GM10248 (cell line): ENCODE results near the gene ENO2.
"Not testable (repeated sequence)": the region's sequence is repeated elsewhere in the genome, so short reads cannot be mapped to it uniquely, and the experiment has no call there.

Experiments
- CTCF ChIA-PET: fragments of 300-600 bp; sonication (Branson Sonifier 250); formaldehyde crosslinking; extraction: SDS; loops from one replicate; lab custom pipeline; 2021; ENCODE audit warnings: antibody characterized with exemption; lab: Yijun Ruan, JAX
- POLR2A ChIA-PET: fragments of 350-650 bp; sonication (Branson Sonifier 250); formaldehyde crosslinking; extraction: SDS; loops from one replicate; lab custom pipeline; 2020; ENCODE audit warnings: antibody characterized with exemption; lab: Yijun Ruan, JAX
- DNase-seq: peaks from one replicate; pipeline ENCODE4 v3.0.0; 2012; ENCODE audit errors: extremely low spot score
- CTCF ChIP-seq: IDR thresholded peaks from 2 replicates; pipeline ENCODE4 v1.5.1; 2012; ENCODE audit warnings: mild to moderate bottlenecking, low read depth; ENCODE audit errors: extremely low read depth, missing control alignments, control extremely low read depth

The ENO2 gene

DNA sequence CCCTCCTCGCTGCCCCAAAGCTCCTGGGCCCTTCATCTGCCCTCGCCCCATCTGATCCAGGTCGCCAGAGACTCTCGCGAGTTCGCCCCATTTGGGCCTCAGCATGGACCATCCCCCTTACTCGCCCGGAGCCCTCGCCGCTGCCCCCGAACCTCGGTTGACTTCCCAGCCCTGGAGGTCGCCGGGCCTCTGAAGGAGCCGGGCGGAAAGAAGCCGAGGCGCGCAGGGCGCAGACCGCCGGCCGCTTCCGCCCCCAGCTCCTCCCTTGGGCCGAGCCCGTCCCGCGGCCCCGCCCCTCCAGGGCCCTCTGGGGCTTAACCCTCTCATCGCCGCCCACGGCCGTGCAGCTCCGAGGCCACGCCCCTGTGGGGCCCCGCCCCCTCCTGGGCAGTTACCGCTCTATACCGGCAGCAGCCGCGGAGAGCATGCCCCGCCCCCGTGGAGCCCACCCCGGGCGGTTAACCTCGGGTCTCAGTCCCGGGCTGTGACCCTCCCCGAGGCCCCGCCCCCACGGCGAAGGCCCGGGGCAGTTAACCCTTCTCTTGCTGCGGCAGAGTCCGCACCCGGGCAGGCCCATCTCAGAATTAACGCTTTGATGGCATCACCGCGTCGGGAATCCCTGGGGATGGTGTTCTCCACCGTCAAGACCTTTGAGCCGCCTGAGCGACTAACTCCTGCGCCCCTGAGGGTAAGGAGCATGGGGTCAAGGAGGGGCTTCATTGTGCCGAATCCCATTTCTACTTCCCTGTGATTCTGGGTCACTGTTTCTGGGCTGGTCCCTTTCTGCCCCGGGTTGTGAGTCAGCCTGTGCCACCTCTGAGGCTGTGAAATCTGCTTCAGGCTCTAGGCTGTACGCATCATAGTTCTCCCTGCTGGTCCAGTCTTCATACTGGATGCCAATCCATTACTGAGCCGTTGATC lies 41.0 kb upstream of the ENO2 start, which contains the start of gene SPSB2:
Gene SPSB2 (minus strand): TSS at position 210 of the 921 bp plus-strand sequence. CDS start 402 bp downstream, outside the sequence.
- ChIA-PET CTCF (interaction anchor here (0.7 to 11.3 kb wide), 55 partner anchors 9 to 324 kb away, joined by 3 to 130 read pairs (median 5); partner anchors contain the start of genes C1RL, CDCA3, LRRC23 and MLF2), POLR2A (interaction anchor here (0.5 to 4.8 kb wide), 17 partner anchors 8 to 337 kb away, joined by 3 to 46 read pairs (median 3); partner anchors contain the start of genes C12orf57, CDCA3, RNU7-1 and USP5)
- DNase-seq, result peak; percentile 98
- no peak for TF ChIP-seq CTCF

- ChIA-PET CTCF (interaction anchor here (2.9 to 4.7 kb wide), 5 partner anchors 11 to 51 kb away, joined by 13 to 50 read pairs (median 27); partner anchors contain the start of gene LRRC23), POLR2A (interaction anchor here (0.7 to 1.9 kb wide), 2 partner anchors 17 to 87 kb away, joined by 3 to 21 read pairs; no protein-coding TSS in a partner anchor)
- DNase-seq, result not testable (repeated sequence)
Observed at GRCh38 chr12:6874015-6874368, 40.4 kb upstream of the ENO2 start.

DNA sequence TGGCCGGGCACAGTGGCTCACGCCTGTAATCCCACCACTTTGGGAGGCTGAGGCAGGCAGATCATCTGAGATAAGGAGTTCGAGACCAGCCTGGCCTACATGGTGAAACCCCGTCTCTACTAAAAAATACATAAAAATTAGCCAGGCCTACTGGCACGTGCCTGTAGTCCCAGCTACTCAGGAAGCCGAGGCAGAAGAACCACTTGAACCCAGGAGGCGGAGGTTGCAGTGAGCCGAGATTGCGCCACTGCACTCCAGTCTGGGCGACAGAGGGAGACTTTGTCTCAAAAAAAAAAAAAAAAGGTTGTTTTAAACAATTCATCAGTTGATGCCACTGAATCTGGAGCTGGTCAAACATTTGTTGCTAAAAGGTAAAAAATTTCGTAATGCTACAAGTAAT lies 34.6 kb upstream of the ENO2 start:
- not testable (repeated sequence) for DNase-seq
- ChIA-PET POLR2A (interaction anchor here (0.6 to 1.2 kb wide), 2 partner anchors 11 to 341 kb away, joined by 3 to 5 read pairs; no protein-coding TSS in a partner anchor), CTCF (interaction anchor here (3.7 kb wide), 1 partner anchor 12 kb away, joined by 20 read pairs; no protein-coding TSS in a partner anchor)

DNA sequence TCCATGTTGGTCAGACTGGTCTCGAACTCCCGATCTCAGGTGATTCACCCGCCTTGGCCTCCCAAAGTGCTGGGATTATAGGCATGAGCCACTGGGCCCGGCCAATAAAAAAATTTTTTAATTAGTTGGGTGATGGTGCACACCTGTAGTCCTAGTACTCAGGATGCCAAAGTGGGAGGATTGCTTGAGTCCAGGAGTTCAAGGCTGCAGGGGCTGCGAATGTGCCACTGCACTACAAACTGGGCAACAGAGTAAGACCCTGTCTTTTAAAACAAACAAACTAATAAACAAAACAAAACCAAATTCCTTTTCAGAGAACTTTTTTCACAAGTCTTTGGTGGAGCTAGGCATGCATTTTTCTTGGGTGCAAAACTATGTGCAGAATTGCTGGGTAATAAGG lies 31.1 kb upstream of the ENO2 start:
- no peak for TF ChIP-seq CTCF
- ChIA-PET POLR2A (no interaction called here), CTCF (interaction anchor here (1.4 to 3.7 kb wide), 4 partner anchors 8 to 34 kb away, joined by 3 to 45 read pairs (median 16); partner anchors contain the start of gene SPSB2)
- DNase-seq, result no peak

GRCh38 chr12:6883683-6884082 lies 30.7 kb upstream of the ENO2 start:
- DNase-seq, result no peak
- ChIA-PET CTCF (interaction anchor here (1.4 to 3.6 kb wide), 2 partner anchors 12 to 34 kb away, joined by 3 to 45 read pairs; partner anchors contain the start of gene SPSB2), POLR2A (no interaction called here)
- TF ChIP-seq CTCF, result no peak

DNA sequence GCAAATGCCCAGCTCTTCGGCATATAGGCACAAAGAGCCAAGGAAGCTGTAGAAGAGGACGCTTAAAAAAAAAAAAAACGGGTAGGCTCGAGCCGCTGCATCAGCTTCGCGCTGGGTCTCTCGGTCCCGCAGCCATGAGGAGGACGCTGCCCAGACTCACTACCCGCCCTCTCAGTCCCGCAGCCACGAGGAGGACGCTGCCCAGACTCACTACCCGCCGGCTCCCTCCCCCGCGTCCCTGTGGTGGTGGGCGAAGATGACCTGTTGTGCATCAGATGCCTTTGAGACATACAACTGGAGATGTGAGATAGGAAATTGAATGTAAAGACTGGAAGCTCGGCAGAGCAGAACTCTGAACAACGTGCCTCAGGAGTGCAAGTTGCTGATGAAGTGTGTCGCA lies 29.8 kb upstream of the ENO2 start:
- no peak for TF ChIP-seq CTCF
- DNase-seq, result no peak
- ChIA-PET CTCF (interaction anchor here (1.2 to 2.2 kb wide), 3 partner anchors 11 to 15 kb away, joined by 4 to 14 read pairs (median 5); partner anchors contain the start of gene SPSB2), POLR2A (no interaction called here)

- not testable (repeated sequence) for DNase-seq
- ChIA-PET CTCF (interaction anchor here (1.4 to 2.2 kb wide), 2 partner anchors 11 to 13 kb away, joined by 4 read pairs; partner anchors contain the start of gene SPSB2), POLR2A (interaction anchor here (0.5 to 0.6 kb wide), 2 partner anchors 306 to 352 kb away, joined by 3 to 6 read pairs; no protein-coding TSS in a partner anchor)
Observed at GRCh38 chr12:6886206-6886999, 28.0 kb upstream of the ENO2 start.
